PC-3 (cell line): ENCODE measurements around the gene MRPL37. TPM values are rescaled to one million over a fixed set of nuclear protein-coding genes. Genes with fewer than 3 reads are reported as not detected.

Experiments used
- ATAC-seq: fragments of 200-7000 bp; cut with Tn5 transposase; 2 replicates; pipeline ENCODE4 v1.9.1; 2020; ENCODE audit warnings: mild to moderate bottlenecking, moderate library complexity
- BruUV-seq: library from RNA; stranded (reverse); fragments of 400-500 nt; replicated peaks from 2 replicates; lab custom pipeline; 2021; lab: Mats Ljungman, UMichigan
- CTCF ChIA-PET: fragments of 300-600 bp; sonication (Branson Sonifier 250); formaldehyde crosslinking; loops from one replicate; lab custom pipeline; 2022; ENCODE audit warnings: antibody characterized with exemption; lab: Charles Lee
- POLR2A ChIA-PET: fragments of 300-600 bp; sonication (Branson Sonifier 250); formaldehyde crosslinking; loops from one replicate; lab custom pipeline; 2022; ENCODE audit warnings: antibody characterized with exemption; ENCODE audit not compliant: unreplicated experiment; lab: Charles Lee
- DNase-seq: peaks from one replicate; pipeline ENCODE4 v3.0.0-alpha.2; 2015
- H2AFZ ChIP-seq: fragments of 300-600 bp; sonication (generic); 2 replicates; pipeline ENCODE4 v1.6.0; 2016; ENCODE audit warnings: antibody characterized with exemption, low read length
- H3F3A ChIP-seq: fragments of 300-600 bp; sonication (generic); one replicate; pipeline ENCODE4 v1.6.0; 2017; ENCODE audit warnings: antibody characterized with exemption, low read length, control low read depth, mild to moderate bottlenecking; ENCODE audit not compliant: unreplicated experiment
- H3K27ac ChIP-seq: fragments of 300-600 bp; sonication (generic); 2 replicates; pipeline ENCODE4 v1.5.1; 2016; ENCODE audit warnings: mild to moderate bottlenecking, low read length
- H3K27me3 ChIP-seq: fragments of 300-600 bp; sonication (generic); 2 replicates; pipeline ENCODE4 v1.6.1; 2016; ENCODE audit warnings: low read length, mixed read lengths
- H3K36me3 ChIP-seq: fragments of 300-600 bp; sonication (generic); 2 replicates; pipeline ENCODE4 v1.6.1; 2016; ENCODE audit warnings: low read depth, mixed run types, low read length, mixed read lengths
- H3K4me1 ChIP-seq: fragments of 300-600 bp; sonication (generic); 2 replicates; pipeline ENCODE4 v1.5.1; 2016; ENCODE audit warnings: low read length; ENCODE audit not compliant: insufficient read depth
- H3K4me2 ChIP-seq: fragments of 300-600 bp; sonication (generic); 2 replicates; pipeline ENCODE4 v1.6.0; 2016; ENCODE audit warnings: low read length
- H3K4me3 ChIP-seq: fragments of 300-600 bp; sonication (generic); 2 replicates; pipeline ENCODE4 v1.5.1; 2016; ENCODE audit warnings: mild to moderate bottlenecking, low read length, mixed read lengths
- H3K79me2 ChIP-seq: fragments of 300-600 bp; sonication (generic); 2 replicates; pipeline ENCODE4 v1.6.1; 2017; ENCODE audit warnings: low read length, mixed read lengths
- H3K9ac ChIP-seq: fragments of 300-600 bp; sonication (generic); 2 replicates; pipeline ENCODE4 v1.6.0; 2016; ENCODE audit warnings: mild to moderate bottlenecking, low read length
- H3K9me2 ChIP-seq: fragments of 300-600 bp; sonication (generic); replicated peaks from 2 replicates; pipeline ENCODE4 v1.6.1; 2016; ENCODE audit warnings: mixed run types, low read length, mixed read lengths
- H3K9me3 ChIP-seq: fragments of 300-600 bp; sonication (generic); 2 replicates; pipeline ENCODE4 v1.6.1; 2016; ENCODE audit warnings: low read length, mixed read lengths
- H4K20me1 ChIP-seq: fragments of 300-600 bp; sonication (generic); 2 replicates; pipeline ENCODE4 v1.6.1; 2016; ENCODE audit warnings: low read length, mixed read lengths
- EZH2 ChIP-seq: fragments of 300-600 bp; sonication (generic); IDR thresholded peaks from one replicate; pipeline ENCODE4 v1.6.1; 2017; ENCODE audit warnings: antibody characterized with exemption, mild to moderate bottlenecking, low read length; ENCODE audit not compliant: unreplicated experiment
- EZH2phosphoT487 ChIP-seq: fragments of 300-600 bp; sonication (generic); IDR thresholded peaks from 2 replicates; pipeline ENCODE4 v1.6.1; 2018; ENCODE audit warnings: mild to moderate bottlenecking, antibody characterized with exemption, low read length, borderline replicate concordance
- intact Hi-C: fragments of 100-400 bp; cut with micrococcal nuclease; formaldehyde crosslinking; loops from 2 replicates; pipeline ENCODE4 v1.9.0; 2023
- total RNA-seq: library from RNA; depleted of rRNA; stranded (reverse); fragments of >200 nt; gene quantifications from 2 replicates; pipeline ENCODE4 v1.2.3, GENCODE V29; 2014
- TF ChIP-seq, protein P1 (sequence below): fragments of 300-600 bp; sonication (generic); conservative IDR thresholded peaks from 2 replicates; pipeline ENCODE4 v1.5.1; 2017; ENCODE audit warnings: antibody characterized with exemption, low read depth, mild to moderate bottlenecking, low read length

Gene MRPL37
- total RNA-seq, 1 experiment from 2014 or later: 191 TPM

DNA sequence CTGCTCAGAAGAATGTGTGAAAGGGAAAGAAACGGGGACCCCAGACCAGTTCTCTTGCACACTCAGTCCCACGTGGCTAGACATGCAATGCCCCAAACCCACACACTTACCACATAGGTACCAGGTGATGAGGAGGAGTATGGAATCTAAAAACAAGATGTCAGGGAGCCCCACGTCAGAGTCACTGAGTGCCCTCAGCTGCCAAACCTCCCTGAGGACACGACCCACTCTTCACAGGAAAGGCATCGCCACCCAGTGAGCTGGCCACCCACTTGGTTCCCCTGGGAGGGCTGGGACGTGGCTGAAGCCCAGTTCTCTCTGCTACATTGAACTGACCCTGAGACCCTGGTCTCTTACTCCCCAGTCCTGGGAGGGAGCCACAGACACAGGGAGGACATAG, 41.4 kb downstream of the MRPL37 start:
- Histone ChIP-seq H2AFZ (no peak overlapping the region), H3K79me2 (no peaks in the 10 kb centered on the region), H3K9ac (no peak overlapping the region), H3K4me1 (no peaks in the 10 kb centered on the region), H3K9me3 (no peaks in the 10 kb centered on the region), H3K27ac (no peak overlapping the region), H3K27me3 (no peaks in the 10 kb centered on the region), H3K36me3 (no peaks in the 10 kb centered on the region), H3K4me3 (no peak overlapping the region), H3F3A (no peaks in the 10 kb centered on the region), H3K4me2 (no peak overlapping the region), H3K9me2 (no peaks in the 10 kb centered on the region), H4K20me1 (no peaks in the 10 kb centered on the region)
- BruUV-seq: no TSS peak
- POLR2A ChIA-PET: no interaction called here
- DNase-seq (no peak), ATAC-seq (no peak)
- no peak for TF ChIP-seq EZH2phosphoT487
- TF ChIP-seq EZH2: no peak
- TF ChIP-seq, protein P1, sequence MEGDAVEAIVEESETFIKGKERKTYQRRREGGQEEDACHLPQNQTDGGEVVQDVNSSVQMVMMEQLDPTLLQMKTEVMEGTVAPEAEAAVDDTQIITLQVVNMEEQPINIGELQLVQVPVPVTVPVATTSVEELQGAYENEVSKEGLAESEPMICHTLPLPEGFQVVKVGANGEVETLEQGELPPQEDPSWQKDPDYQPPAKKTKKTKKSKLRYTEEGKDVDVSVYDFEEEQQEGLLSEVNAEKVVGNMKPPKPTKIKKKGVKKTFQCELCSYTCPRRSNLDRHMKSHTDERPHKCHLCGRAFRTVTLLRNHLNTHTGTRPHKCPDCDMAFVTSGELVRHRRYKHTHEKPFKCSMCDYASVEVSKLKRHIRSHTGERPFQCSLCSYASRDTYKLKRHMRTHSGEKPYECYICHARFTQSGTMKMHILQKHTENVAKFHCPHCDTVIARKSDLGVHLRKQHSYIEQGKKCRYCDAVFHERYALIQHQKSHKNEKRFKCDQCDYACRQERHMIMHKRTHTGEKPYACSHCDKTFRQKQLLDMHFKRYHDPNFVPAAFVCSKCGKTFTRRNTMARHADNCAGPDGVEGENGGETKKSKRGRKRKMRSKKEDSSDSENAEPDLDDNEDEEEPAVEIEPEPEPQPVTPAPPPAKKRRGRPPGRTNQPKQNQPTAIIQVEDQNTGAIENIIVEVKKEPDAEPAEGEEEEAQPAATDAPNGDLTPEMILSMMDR: no peak
- intact Hi-C loops: no loop called here
- CTCF ChIA-PET: no interaction called here

DNA sequence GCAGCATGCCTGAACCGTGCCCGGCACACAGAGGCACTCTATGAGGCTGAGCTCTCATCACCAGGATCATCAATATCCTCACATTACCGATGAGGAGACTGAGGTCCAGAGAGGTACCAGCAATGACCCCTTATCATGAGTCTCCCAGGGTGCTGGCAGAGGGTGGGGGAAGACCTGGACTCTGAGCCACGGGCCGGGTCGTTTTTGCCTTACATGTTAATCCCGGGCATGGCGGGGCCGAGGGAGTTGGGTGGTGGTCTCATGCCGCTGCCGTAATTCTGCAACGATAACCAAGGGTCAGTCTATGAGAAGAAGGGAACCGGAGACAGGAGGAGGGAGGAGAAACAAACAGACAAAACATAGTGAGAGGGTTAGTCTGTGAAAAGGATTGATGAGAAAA, 43.1 kb downstream of the MRPL37 start:
- Histone ChIP-seq H3K9me2 (no peaks in the 10 kb centered on the region), H3K36me3 (no peaks in the 10 kb centered on the region), H3K9ac (no peak overlapping the region), H4K20me1 (no peaks in the 10 kb centered on the region), H3K4me2 (no peak overlapping the region), H2AFZ (no peak overlapping the region), H3K4me3 (no peak overlapping the region), H3K79me2 (no peaks in the 10 kb centered on the region), H3F3A (no peaks in the 10 kb centered on the region), H3K9me3 (no peaks in the 10 kb centered on the region), H3K27ac (no peak overlapping the region), H3K4me1 (no peaks in the 10 kb centered on the region), H3K27me3 (no peaks in the 10 kb centered on the region)
- intact Hi-C loops: no loop called here
- TF ChIP-seq, protein P1: no peak
- no peak for TF ChIP-seq EZH2phosphoT487
- no peak for TF ChIP-seq EZH2
- DNase-seq (no peak), ATAC-seq (no peak)
- ChIA-PET CTCF (no interaction called here), POLR2A (no interaction called here)
- no TSS peak for BruUV-seq

DNA sequence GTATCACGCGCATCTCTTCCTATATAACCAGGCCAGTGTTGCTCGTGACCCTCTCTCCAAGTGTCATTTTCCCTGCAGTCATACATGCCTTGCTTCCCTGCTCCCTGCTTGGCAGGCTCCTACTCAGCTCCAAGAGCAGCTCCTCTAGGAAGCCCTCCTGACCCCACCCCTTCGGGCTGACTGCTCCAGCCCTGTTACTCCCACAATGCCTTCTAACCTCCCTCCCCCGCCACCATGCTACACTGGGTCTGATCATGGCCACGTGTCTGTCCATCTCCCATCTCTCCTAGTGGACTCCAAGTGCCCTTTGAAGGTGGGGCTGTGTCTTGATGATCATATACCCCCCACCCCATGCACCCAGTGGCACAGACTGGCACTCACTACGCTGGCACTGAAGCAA, 44.7 kb downstream of the MRPL37 start:
- CTCF ChIA-PET: interaction anchor here (0.6 kb wide), 1 partner anchor 30 kb away, joined by 3 read pairs; no protein-coding TSS in a partner anchor
- no peaks in the 10 kb centered on the region for H3F3A ChIP-seq
- no peak overlapping the region for H2AFZ ChIP-seq
- H3K9ac ChIP-seq: no peak overlapping the region
- no peak overlapping the region for H3K4me3 ChIP-seq
- POLR2A ChIA-PET: no interaction called here
- H3K9me3 ChIP-seq: no peaks in the 10 kb centered on the region
- BruUV-seq: no TSS peak
- no peaks in the 10 kb centered on the region for H3K9me2 ChIP-seq
- no peaks in the 10 kb centered on the region for H3K27me3 ChIP-seq
- no peak for ATAC-seq
- H3K4me2 ChIP-seq: no peak overlapping the region
- intact Hi-C loops: no loop called here
- H4K20me1 ChIP-seq: no peaks in the 10 kb centered on the region
- no peak for DNase-seq
- peaks cover 7% of the 10 kb centered on the region for H3K4me1 ChIP-seq
- no peak for TF ChIP-seq EZH2phosphoT487
- TF ChIP-seq EZH2: no peak
- TF ChIP-seq, protein P1: no peak
- H3K27ac ChIP-seq: no peak overlapping the region
- no peaks in the 10 kb centered on the region for H3K79me2 ChIP-seq
- H3K36me3 ChIP-seq: no peaks in the 10 kb centered on the region
